ENCODE results near the gene CLEC3B.

Gene CLEC3B, protein sequence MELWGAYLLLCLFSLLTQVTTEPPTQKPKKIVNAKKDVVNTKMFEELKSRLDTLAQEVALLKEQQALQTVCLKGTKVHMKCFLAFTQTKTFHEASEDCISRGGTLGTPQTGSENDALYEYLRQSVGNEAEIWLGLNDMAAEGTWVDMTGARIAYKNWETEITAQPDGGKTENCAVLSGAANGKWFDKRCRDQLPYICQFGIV

GRCh38 chr3:45026038-45026437 is at the start of gene CLEC3B:
CLEC3B (plus strand) TSS chr3:45026303; CDS start chr3:45026363, 60 bp downstream.
- DNase-seq = no peak

- DNase-seq = peak; percentile 4
Observed at GRCh38 chr3:44981220-44981619, 44.9 kb upstream of the CLEC3B start.

DNA sequence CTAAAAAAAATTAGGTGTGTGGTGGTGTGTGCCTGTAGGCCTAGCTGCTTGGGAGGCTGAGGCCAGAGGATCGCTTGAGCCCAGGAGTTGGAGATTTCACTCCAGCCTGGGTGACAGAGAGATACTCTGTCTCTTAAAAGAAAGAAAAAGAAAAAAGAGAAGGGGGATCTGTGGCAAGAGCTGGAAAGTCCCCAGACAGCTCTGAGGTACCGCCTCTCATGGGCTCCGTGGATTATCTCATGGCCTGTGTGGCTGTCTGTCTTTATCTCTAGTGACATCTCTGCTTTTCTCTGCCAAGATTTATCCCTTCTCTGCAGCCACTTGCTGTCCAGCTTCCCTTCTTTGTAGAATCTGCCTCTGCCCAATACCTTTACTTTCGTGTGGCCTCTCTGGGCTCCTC is 44.4 kb upstream of the CLEC3B start:
- DNase-seq = peak; percentile 51

DNA sequence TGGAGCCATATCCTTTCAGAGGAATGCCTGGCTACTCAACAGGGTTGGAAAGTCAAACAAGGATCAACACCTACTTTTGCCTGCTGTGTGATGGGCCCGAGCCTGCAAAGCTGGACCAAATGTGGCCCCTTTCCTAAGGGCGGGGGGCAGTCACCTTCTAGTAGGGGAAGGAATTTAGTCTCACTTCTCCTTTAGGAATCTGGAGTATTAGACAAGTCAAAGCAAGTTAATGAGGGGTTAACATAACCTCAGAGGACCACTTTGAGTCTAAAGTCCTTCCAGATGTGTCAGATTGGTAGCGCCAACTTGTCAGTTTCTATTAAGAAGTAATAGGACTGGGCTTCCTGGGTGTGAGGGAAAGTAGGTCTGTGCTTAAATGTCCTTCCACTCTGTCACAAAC is 43.3 kb upstream of the CLEC3B start:
- DNase-seq = no peak

DNA sequence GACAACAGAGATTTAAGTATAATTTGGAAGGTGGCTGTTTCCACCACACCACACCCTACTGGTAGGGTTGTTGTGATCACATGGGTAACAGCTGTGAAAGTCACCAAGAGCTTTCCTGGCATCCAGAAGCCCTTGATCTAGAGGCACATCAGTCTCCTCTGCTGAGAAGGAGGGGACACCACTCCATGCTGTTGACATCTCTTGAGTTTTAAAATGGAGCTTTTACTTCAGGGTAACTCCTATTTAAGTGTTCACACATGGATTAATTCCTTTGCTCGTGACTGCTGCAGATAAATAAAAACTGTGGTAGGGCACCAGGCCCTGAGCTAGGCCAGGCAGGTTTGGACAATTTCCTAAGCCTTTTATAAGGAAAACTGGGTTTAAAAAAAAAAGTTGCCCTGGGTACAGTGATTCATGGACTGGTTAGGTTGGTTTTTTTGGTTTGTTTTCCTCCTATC is 42.6 kb upstream of the CLEC3B start:
- peak; percentile 21 for DNase-seq

DNA sequence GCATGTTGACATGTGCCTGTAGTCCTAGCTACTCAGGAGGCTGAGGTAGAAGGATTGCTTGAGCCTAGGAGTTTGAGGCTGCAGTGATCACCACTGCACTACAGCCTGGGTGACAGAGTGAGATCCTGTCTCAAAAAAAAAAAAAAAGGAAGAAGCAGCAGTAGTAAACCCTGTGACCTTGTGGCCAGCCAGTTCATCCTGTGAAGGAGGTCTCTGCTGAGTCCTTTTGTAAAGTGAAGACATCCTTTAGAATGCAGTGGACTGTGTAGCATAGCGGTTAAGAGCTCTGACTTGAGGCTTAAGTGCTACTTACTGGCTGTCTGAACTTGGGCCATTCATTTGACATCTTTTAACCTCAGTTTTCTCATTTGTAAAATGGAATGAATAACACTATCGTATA is 41.8 kb upstream of the CLEC3B start:
- DNase-seq = peak; percentile 41

GRCh38 chr3:44986330-44986729 is 39.8 kb upstream of the CLEC3B start:
- peak; percentile 13 for DNase-seq

DNA sequence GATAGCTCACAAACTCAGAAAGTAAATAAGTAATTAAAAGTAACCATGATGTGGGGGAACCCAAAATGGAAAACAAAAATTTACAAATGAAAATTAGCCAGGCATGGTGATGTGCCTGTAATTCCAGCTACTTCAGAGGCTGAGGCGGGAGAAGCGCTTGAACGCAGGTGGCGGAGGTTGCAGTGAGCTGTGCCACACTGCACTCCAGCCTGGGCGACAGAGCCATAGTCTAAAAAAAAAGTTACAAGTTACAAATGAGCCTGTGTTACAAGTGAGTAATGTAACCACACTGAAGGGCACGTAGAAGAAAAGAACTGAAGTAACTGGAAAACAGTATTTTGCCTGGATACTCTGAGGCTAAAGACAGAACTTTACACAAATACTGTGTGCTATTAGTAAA is 38.8 kb upstream of the CLEC3B start:
- DNase-seq = peak; percentile 21

- DNase-seq = peak; percentile 37
Observed at GRCh38 chr3:44988073-44988472, 38.0 kb upstream of the CLEC3B start.

GRCh38 chr3:44989141-44989540 is 37.0 kb upstream of the CLEC3B start:
- peak; percentile 41 for DNase-seq

- DNase-seq = peak; percentile 15
Observed at GRCh38 chr3:44989636-44990373, 36.3 kb upstream of the CLEC3B start.

- no peak for DNase-seq
Observed at GRCh38 chr3:44991326-44991725, 34.8 kb upstream of the CLEC3B start.

DNA sequence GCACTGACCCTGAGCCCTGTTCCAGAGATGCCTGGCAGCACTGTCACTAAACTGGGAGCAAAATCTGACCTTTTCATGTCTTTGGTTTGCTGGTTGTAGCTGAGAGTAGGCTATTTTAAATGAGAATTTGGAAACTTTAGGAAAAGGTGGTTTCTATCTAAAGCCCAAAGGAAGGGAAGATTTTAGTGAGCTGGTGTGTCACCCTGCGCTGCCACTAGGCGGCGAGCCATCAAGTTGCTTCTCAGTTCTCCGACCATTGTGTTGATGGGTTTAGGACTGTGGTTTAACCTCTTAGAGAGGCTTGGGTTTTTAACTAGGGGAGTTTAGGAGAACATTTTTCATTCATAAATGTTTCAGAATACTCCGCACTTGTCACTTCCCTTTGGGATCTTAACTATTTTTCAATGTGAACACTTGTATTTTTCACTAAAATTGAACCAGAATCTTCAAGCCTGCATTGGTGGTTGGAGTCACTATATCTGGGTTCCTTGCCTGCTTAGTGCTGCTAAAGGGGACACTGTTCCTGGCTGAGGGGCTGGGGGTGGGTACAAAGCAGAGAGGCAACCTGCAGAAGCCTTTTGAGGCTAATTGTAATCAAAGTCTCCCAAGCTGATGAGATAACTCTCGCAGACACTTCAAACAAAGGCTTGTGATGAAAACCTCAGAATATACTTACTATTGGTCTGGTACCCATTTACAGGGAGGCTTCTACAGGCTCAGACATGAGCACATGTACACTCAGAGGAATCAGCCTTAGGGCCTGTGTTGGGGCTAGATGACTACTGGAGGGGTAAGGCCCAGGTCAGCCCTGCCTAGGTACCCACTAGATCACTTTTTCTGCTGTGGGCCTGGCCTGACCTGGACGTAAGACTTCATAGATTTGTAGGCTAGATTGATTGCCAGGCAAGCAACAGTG is 33.3 kb upstream of the CLEC3B start:
- DNase-seq = no peak

DNA sequence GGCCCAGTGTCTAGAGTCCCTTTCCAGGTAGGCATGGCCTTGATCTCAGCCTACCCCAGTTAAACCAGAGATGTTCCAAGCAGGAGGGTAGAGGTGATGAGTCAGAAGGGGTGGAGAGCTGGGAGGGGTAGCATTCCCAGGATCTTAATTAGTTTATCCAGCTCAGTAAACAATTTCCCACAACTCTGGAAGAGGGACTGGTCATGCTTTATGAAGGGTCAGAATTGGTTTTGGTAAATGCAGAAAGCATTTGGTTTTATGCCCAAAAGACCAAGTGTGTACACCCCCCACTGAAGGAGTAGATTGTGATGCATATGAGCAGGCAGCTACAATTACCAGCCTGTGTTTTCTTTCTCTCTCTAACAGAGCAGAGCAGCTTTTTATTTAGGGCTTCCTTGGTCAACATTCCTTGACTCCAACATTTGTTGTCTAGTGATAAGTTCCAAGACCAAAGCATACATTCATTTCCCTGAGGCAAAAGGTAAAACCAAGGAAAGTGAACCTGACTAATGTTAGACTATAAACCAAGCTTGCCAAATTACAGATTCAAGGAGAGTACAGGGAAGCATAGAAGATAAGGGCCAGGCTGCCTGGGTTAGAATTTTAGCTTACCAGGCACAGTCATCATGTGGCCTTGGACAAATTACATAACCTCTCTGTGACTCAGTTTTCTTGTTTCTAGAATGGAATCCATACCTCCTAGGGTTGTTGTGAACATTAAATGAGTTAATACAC is 32.5 kb upstream of the CLEC3B start:
- DNase-seq = no peak

- no peak for DNase-seq
Observed at GRCh38 chr3:44995142-44995770, 30.8 kb upstream of the CLEC3B start.

GRCh38 chr3:44996556-44996969 is 29.5 kb upstream of the CLEC3B start:
- no peak for DNase-seq

DNA sequence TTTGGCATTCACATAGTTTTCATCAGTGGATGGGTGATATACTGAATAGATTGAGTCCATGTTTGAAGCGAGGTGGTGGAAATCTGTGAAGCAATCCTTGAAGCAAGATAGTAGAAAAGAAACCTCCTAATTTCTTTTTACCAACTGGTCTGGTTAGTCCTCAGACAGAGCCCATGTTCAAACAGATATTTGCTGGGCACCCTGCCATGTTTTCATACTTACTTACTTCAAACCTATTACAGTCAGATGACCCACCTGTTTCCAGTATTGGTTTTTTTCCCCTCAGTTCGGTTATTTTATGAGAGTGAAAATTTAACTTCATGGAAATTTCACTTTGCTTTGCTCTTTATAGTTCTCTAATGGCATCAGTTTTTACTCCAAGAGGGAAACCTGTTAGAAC is 26.3 kb upstream of the CLEC3B start:
- DNase-seq = no peak

- DNase-seq = no peak
Observed at GRCh38 chr3:45000823-45001222, 25.3 kb upstream of the CLEC3B start.

GRCh38 chr3:45001738-45002137 is 24.4 kb upstream of the CLEC3B start:
- no peak for DNase-seq

DNA sequence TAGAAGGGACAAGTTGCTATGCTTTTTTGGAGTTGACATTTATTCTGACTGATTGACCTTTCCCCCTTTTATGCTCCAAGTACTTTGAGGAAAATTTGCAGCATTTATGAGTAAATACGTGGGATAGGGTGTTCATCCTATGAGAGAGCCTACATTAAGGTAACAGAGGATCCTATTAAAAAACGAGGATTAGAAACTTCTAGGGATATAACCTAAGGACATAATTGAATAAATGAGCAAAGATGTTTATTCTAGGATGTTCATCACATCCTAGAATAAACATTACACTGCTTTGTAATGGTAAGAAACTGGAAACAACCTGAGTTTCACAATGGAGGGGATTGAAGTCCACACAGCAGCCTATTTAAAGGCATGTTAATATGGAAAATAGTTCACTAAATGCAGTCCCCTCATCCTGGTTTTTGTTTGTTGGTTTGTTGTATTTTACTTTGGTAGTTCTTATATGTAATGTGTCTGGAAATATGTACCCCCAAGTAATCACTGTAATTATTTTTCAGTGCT is 23.9 kb upstream of the CLEC3B start:
- DNase-seq = no peak

- DNase-seq = no peak
Observed at GRCh38 chr3:45002720-45003119, 23.4 kb upstream of the CLEC3B start.

DNA sequence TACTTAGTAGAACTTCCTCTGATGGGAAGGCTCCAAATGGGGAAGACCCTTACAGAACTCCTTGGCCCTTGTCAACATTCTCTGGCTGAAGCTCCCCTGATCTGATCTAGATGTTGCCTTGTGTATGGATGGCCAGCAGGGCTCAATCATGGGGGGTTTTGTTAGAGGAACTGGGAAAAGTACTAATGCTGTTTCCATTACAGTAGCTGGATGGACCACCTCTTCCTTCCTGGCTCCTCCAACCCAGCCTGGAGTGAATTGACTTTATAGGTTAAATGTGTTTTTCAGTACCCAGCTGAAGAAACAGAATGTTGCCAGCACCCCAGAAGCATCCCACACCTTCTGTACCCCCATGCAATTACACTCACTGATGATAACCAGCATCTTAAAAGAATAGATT is 22.7 kb upstream of the CLEC3B start:
- DNase-seq = no peak
